PC-3 (cell line): ENCODE data around the gene PRMT1. TPM values are rescaled to one million over a fixed set of nuclear protein-coding genes. Genes with fewer than 3 reads are reported as not detected.

Source experiments
- ATAC-seq: fragments of 200-7000 bp; cut with Tn5 transposase; 2 replicates; pipeline ENCODE4 v1.9.1; 2020; ENCODE audit warnings: mild to moderate bottlenecking, moderate library complexity
- BruUV-seq: library from RNA; stranded (reverse); fragments of 400-500 nt; replicated peaks from 2 replicates; lab custom pipeline; 2021; lab: Mats Ljungman, UMichigan
- CTCF ChIA-PET: fragments of 300-600 bp; sonication (Branson Sonifier 250); formaldehyde crosslinking; loops from one replicate; lab custom pipeline; 2022; ENCODE audit warnings: antibody characterized with exemption; lab: Charles Lee
- POLR2A ChIA-PET: fragments of 300-600 bp; sonication (Branson Sonifier 250); formaldehyde crosslinking; loops from one replicate; lab custom pipeline; 2022; ENCODE audit warnings: antibody characterized with exemption; ENCODE audit not compliant: unreplicated experiment; lab: Charles Lee
- DNase-seq: peaks from one replicate; pipeline ENCODE4 v3.0.0-alpha.2; 2015
- H2AFZ ChIP-seq: fragments of 300-600 bp; sonication (generic); 2 replicates; pipeline ENCODE4 v1.6.0; 2016; ENCODE audit warnings: antibody characterized with exemption, low read length
- H3F3A ChIP-seq: fragments of 300-600 bp; sonication (generic); one replicate; pipeline ENCODE4 v1.6.0; 2017; ENCODE audit warnings: antibody characterized with exemption, low read length, control low read depth, mild to moderate bottlenecking; ENCODE audit not compliant: unreplicated experiment
- H3K27ac ChIP-seq: fragments of 300-600 bp; sonication (generic); 2 replicates; pipeline ENCODE4 v1.5.1; 2016; ENCODE audit warnings: mild to moderate bottlenecking, low read length
- H3K27me3 ChIP-seq: fragments of 300-600 bp; sonication (generic); 2 replicates; pipeline ENCODE4 v1.6.1; 2016; ENCODE audit warnings: low read length, mixed read lengths
- H3K36me3 ChIP-seq: fragments of 300-600 bp; sonication (generic); 2 replicates; pipeline ENCODE4 v1.6.1; 2016; ENCODE audit warnings: low read depth, mixed run types, low read length, mixed read lengths
- H3K4me1 ChIP-seq: fragments of 300-600 bp; sonication (generic); 2 replicates; pipeline ENCODE4 v1.5.1; 2016; ENCODE audit warnings: low read length; ENCODE audit not compliant: insufficient read depth
- H3K4me2 ChIP-seq: fragments of 300-600 bp; sonication (generic); 2 replicates; pipeline ENCODE4 v1.6.0; 2016; ENCODE audit warnings: low read length
- H3K4me3 ChIP-seq: fragments of 300-600 bp; sonication (generic); 2 replicates; pipeline ENCODE4 v1.5.1; 2016; ENCODE audit warnings: mild to moderate bottlenecking, low read length, mixed read lengths
- H3K79me2 ChIP-seq: fragments of 300-600 bp; sonication (generic); 2 replicates; pipeline ENCODE4 v1.6.1; 2017; ENCODE audit warnings: low read length, mixed read lengths
- H3K9ac ChIP-seq: fragments of 300-600 bp; sonication (generic); 2 replicates; pipeline ENCODE4 v1.6.0; 2016; ENCODE audit warnings: mild to moderate bottlenecking, low read length
- H3K9me2 ChIP-seq: fragments of 300-600 bp; sonication (generic); replicated peaks from 2 replicates; pipeline ENCODE4 v1.6.1; 2016; ENCODE audit warnings: mixed run types, low read length, mixed read lengths
- H3K9me3 ChIP-seq: fragments of 300-600 bp; sonication (generic); 2 replicates; pipeline ENCODE4 v1.6.1; 2016; ENCODE audit warnings: low read length, mixed read lengths
- H4K20me1 ChIP-seq: fragments of 300-600 bp; sonication (generic); 2 replicates; pipeline ENCODE4 v1.6.1; 2016; ENCODE audit warnings: low read length, mixed read lengths
- EZH2 ChIP-seq: fragments of 300-600 bp; sonication (generic); IDR thresholded peaks from one replicate; pipeline ENCODE4 v1.6.1; 2017; ENCODE audit warnings: antibody characterized with exemption, mild to moderate bottlenecking, low read length; ENCODE audit not compliant: unreplicated experiment
- EZH2phosphoT487 ChIP-seq: fragments of 300-600 bp; sonication (generic); IDR thresholded peaks from 2 replicates; pipeline ENCODE4 v1.6.1; 2018; ENCODE audit warnings: mild to moderate bottlenecking, antibody characterized with exemption, low read length, borderline replicate concordance
- intact Hi-C: fragments of 100-400 bp; cut with micrococcal nuclease; formaldehyde crosslinking; loops from 2 replicates; pipeline ENCODE4 v1.9.0; 2023
- total RNA-seq: library from RNA; depleted of rRNA; stranded (reverse); fragments of >200 nt; gene quantifications from 2 replicates; pipeline ENCODE4 v1.2.3, GENCODE V29; 2014
- TF ChIP-seq, protein P1 (sequence below): fragments of 300-600 bp; sonication (generic); conservative IDR thresholded peaks from 2 replicates; pipeline ENCODE4 v1.5.1; 2017; ENCODE audit warnings: antibody characterized with exemption, low read depth, mild to moderate bottlenecking, low read length

Gene PRMT1
- total RNA-seq, 1 experiment from 2014 or later = 625 TPM

- Histone ChIP-seq H4K20me1 (peaks cover 29% of the 10 kb centered on the region), H3K79me2 (peaks cover 42% of the 10 kb centered on the region), H3K9me2 (no peaks in the 10 kb centered on the region), H3K9me3 (no peaks in the 10 kb centered on the region), H3K4me3 (peak overlapping the region; percentile 55), H2AFZ (peak overlapping the region; percentile 80), H3K36me3 (peaks cover 14% of the 10 kb centered on the region), H3K27me3 (no peaks in the 10 kb centered on the region), H3F3A (no peaks in the 10 kb centered on the region), H3K4me2 (peak overlapping the region; percentile 72), H3K9ac (peak overlapping the region; percentile 74), H3K27ac (peak overlapping the region; percentile 53), H3K4me1 (peaks cover 26% of the 10 kb centered on the region)
- ATAC-seq (peak; percentile 10), DNase-seq (peak; percentile 86)
- TF ChIP-seq EZH2 (no peak), EZH2phosphoT487 (no peak)
- TF ChIP-seq, protein P1, sequence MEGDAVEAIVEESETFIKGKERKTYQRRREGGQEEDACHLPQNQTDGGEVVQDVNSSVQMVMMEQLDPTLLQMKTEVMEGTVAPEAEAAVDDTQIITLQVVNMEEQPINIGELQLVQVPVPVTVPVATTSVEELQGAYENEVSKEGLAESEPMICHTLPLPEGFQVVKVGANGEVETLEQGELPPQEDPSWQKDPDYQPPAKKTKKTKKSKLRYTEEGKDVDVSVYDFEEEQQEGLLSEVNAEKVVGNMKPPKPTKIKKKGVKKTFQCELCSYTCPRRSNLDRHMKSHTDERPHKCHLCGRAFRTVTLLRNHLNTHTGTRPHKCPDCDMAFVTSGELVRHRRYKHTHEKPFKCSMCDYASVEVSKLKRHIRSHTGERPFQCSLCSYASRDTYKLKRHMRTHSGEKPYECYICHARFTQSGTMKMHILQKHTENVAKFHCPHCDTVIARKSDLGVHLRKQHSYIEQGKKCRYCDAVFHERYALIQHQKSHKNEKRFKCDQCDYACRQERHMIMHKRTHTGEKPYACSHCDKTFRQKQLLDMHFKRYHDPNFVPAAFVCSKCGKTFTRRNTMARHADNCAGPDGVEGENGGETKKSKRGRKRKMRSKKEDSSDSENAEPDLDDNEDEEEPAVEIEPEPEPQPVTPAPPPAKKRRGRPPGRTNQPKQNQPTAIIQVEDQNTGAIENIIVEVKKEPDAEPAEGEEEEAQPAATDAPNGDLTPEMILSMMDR = no peak
- ChIA-PET CTCF (interaction anchor here (0.6 to 0.9 kb wide), 3 partner anchors 36 to 347 kb away, joined by 3 to 4 read pairs (median 4); partner anchors contain the start of gene RRAS), POLR2A (interaction anchor here (0.5 to 2.6 kb wide), 5 partner anchors 16 to 96 kb away, joined by 4 to 21 read pairs (median 7); partner anchors contain the start of genes NOSIP, RRAS and SCAF1)
- TSS peak; percentile 97 for BruUV-seq
- intact Hi-C loops = loop anchor here (1.0 to 5.0 kb wide), 6 partner anchors 11 to 201 kb away; partner anchors contain the start of genes AKT1S1, BCL2L12, IRF3 and PRR12
Measured at GRCh38 chr19:49676136-49676783, 811 bp upstream of the PRMT1 start.

- H3K4me2 ChIP-seq = peak overlapping the region; percentile 99
- no TSS peak for BruUV-seq
- POLR2A ChIA-PET = interaction anchor here (0.5 to 2.6 kb wide), 5 partner anchors 17 to 96 kb away, joined by 4 to 21 read pairs (median 7); partner anchors contain the start of genes NOSIP, RRAS and SCAF1
- no peaks in the 10 kb centered on the region for H3F3A ChIP-seq
- peaks cover 16% of the 10 kb centered on the region for H3K36me3 ChIP-seq
- DNase-seq (peak; percentile 100), ATAC-seq (peak; percentile 77)
- H3K4me3 ChIP-seq = peak overlapping the region; percentile 86
- CTCF ChIA-PET = interaction anchor here (0.8 to 0.9 kb wide), 2 partner anchors 36 to 107 kb away, joined by 3 to 4 read pairs; partner anchors contain the start of gene RRAS
- H4K20me1 ChIP-seq = peaks cover 32% of the 10 kb centered on the region
- peaks cover 46% of the 10 kb centered on the region for H3K79me2 ChIP-seq
- H3K9me2 ChIP-seq = no peaks in the 10 kb centered on the region
- no peaks in the 10 kb centered on the region for H3K9me3 ChIP-seq
- H3K4me1 ChIP-seq = peaks cover 24% of the 10 kb centered on the region
- no peak overlapping the region; the same call in 1 of the 2 replicates for H2AFZ ChIP-seq
- intact Hi-C loops = loop anchor here (1.0 to 5.0 kb wide), 7 partner anchors 12 to 200 kb away; partner anchors contain the start of genes AKT1S1, BCL2L12, IRF3 and PRR12
- H3K27ac ChIP-seq = peak overlapping the region; percentile 80
- peak overlapping the region; percentile 99 for H3K9ac ChIP-seq
- no peaks in the 10 kb centered on the region for H3K27me3 ChIP-seq
- TF ChIP-seq, protein P1 = no peak
- TF ChIP-seq EZH2phosphoT487 (no peak), EZH2 (no peak)
Measured at GRCh38 chr19:49676784-49677230, 264 bp upstream of the PRMT1 start.
